IPS DF 19.7 (cell line): Measurements from ENCODE around the gene PRLH.

Experiments used
- DNase-seq: peaks from one replicate; pipeline ENCODE4 v3.0.0-alpha.2; 2013; ENCODE audit warnings: low read depth, low spot score

The PRLH gene

DNA sequence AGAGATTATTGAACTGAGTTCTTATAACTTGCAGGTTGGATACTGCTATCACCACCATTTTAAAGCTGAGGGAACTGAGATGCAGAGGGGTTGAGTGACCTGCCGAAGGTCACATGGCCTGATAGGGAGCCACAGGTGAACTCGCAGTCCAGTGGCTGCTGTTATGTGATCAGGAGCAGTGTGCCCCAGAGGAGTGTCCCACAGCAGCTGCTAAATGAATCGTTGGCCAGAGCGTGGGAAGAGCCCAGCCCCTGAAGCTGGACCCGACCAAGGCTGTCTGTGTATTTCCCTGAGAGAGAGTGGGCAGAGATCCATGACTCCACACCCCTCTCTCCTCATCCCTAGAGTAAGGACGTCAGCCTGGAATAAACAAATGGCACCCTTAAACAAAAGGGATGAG, 26.7 kb upstream of the PRLH start:
- no peak for DNase-seq

DNA sequence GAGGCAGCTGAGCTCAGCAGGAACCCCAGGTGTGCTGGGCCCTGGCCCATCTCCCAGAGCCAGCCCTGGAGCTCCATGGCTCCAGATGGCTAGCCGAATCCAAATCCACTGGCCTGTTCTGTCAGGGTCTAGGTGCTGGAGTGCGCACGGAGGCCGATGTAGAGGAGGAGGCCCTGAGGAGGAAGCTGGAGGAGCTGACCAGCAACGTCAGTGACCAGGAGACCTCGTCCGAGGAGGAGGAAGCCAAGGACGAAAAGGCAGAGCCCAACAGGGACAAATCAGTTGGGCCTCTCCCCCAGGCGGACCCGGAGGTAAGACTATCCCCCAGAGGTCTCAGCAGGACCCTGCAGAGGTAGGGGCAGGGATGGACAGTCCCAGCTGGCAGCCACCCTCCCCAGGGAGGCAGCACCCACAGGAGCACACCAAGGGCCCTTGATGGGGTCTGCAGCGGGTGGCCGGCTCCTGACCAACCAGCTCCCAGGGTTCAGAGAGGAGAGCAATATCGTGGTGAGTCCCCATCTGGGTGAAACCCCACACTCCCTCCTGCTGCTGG, 26.1 kb upstream of the PRLH start:
- no peak for DNase-seq

- no peak for DNase-seq
Measured at GRCh38 chr2:237540823-237541222, 25.6 kb upstream of the PRLH start.

- DNase-seq: no peak
Measured at GRCh38 chr2:237541243-237541642, 25.1 kb upstream of the PRLH start.

GRCh38 chr2:237542001-237542704, 24.2 kb upstream of the PRLH start:
- no peak for DNase-seq

DNA sequence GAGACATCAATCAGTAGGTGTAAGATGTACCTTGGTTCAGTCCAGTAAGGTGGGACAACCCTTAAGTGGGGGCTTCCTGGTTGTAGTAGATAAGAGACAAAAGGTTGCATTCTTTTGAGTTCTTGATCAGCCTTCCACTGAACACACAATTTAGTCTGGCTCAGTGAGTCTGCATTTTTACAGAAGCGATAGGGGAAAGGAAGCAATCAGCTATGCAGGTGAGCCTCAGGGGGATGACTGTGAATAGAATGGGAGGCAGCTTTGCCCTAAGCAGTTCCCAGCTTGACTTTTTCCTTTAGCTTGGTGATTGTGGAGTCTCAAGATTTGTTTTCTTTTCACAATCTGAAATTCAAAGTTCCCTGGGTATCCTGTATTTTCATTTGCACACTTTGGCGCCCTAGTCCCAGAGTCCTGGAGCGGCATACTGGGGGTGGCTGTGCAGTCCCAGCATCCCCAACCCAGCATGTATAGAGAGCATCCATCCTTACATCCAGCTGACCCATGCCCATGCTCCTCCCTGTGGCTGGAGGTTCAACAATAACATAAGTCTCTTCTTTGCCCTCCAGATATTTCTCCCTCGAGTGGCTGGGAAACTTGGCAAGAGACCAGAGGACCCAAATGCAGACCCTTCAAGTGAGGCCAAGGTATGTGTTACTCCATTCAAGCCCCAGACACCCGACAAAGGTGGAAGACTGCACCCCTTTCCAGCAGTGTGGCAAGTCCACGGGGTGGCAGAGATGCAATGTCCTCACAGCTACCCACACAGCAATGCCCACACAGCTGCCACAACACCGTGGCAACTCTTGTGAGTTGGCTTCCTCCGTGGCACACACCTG, 20.1 kb upstream of the PRLH start:
- DNase-seq: no peak

DNA sequence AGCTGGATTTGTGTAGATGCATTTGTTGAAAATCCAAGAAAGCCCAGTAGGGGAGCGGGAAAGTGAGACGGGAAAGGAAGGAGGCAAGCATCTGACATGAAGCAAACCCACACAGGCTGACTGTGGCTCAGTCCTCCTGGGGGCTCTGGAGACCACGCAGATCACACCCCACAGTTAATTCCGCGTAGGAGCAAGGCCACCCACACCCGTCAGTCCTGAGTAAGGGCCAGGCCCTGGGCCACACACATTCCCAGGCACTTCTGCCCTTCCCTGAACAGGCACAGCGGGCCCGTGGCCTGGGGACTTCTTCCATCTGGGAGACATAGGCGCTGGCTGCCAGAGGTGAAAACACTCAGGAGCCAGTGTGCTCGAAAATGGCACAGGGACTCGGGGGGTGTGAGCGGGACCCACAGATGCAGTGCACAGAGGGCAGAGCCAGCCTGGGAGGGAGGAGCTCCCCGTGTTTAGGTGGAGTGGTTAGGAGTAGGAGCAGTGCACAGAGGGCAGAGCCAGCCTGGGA, 19.4 kb upstream of the PRLH start:
- no peak for DNase-seq

DNA sequence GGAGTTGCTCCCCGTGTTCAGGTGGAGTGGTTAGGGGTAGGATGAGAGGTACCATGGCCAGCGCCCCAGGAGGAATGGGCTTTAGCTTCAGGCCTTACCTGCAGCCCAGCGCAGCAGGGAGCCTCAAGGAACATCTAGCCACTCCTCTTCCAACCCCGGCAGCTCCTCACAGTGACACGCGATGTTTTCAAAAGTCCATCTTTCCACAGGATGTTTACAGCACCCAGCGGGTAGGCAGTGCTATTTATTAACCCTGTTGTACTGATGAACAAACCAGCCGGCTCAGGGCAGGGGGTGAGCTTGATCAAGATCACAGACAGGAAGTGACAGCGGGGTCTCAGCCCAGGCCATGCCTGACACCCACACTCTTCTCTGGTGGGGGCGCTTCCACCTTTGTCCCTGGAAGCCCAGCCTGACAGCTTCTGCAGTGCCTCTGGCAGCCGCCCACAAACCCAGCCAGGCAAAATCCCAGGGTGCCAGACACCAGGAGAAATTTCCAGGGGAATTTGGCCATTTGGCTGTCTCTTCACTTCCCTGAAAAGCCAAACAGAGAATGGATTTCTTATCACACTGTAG, 18.4 kb upstream of the PRLH start:
- DNase-seq: no peak

GRCh38 chr2:237549216-237549615, 17.2 kb upstream of the PRLH start:
- DNase-seq: no peak

DNA sequence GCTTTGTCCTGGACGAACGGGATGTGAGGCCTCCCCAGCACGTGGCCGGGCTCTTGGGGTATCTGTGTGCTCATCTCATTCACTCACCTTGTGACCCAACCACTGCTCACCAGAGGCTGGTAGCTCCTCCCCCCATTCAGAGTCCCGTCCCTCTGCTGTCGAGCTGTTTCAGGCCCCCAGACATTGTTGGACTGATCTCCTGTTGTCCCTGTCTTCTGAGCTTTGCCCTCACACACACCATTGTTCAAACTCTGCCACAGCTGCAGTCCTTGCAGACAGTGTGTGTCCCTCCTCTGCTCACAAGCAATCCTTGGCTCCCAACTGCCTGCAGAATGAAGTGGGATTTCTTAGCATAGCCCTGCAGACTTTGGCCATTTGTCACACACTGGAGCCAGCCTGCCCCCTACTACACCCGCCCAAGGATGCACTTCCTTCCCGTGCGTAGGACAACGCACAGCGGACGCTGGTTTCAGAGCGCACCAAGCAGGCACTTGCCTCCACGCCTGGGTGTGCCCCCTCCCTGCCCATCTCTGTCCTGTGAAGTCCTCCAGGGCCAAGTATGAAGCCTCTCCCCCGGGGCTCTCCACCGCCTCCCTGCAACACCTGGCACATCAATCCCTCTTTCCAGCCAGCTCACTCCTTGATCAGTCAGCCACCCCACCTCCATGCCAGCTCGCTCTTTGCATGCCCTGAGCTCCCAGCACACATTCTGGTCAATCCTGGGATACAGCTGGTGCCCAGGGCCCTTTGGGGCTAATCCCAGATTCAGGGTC, 16.5 kb upstream of the PRLH start:
- DNase-seq: no peak

DNA sequence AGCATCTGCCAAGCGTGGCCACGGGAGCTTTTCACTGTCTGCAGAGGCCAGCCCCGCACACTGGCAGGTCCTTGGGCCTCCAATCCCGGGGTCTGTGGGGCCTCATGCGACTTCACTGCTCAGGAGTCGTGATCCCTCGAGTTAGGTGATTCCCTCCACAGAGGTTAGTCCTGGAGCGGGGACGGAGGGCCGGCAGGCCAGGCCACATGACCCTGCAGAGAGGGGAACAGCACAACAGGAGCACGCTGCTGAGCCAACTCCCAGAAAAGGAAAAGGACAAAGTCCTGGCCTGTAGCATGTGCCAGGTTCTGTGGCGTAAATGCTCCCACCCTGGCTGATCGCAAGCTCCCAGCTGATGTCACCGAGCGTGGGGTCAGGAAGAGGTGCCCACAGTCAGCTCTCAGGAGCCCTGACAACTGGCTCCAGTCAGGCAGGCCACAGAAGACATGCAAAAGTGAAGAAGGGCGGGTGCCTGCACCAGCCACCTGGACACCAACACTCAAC, 15.3 kb upstream of the PRLH start:
- DNase-seq: no peak

DNA sequence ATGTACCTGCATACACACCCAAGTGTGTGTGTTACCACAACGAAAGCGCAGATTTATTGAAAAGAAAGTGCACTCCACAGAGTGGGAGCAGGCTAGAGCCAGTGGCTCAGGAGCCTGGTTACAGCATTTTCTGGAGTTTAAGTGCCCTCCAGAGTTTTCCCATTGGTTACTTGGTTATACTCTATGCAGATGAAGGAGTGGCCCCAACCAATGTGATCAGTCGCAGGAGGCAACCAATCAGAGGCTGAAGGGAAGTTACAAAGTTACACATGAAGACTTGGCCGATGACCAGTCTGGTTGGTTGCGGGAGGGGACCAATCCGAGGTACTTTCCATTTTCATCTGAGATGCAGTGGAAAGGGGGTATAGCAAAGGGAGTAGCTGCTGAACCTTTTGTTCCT, 13.5 kb upstream of the PRLH start:
- DNase-seq: no peak

DNA sequence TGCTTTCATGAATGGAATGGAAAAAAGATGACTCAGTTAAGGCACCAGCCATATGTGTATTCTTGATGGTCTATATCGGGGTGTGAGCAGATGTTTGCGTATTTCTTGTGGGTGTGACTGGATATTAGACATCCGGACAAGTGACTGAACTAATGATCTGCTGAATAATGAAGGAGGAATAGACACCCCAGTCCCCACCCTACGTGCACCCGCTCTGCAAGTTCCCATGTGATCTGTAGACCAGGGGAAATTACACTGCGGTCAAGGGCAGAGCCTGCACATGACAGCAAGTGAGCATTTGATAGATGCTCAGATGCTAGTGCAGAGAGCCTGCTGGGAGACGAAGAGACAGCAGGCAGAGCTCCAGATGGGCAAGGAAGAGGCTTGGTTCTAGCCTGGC, 12.4 kb upstream of the PRLH start:
- no peak for DNase-seq

DNA sequence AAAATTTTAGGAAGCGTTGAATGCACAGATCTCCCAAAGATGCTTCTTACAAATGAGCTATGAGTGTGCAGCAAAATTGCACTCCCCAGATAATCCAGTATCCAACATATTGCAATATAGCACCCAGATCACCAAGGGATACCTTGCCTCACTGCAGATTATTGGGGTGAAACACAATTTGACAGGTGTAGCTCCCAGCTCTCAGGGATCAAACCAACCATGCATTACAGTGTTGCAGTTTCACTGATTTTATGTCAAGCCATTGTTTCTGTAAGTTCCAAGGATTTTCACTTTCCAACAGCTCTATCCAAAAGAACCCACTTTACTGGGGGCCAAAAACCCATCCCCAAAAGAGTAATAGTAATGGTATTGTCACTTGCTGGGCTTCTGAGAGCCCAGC, 10.8 kb upstream of the PRLH start:
- DNase-seq: no peak

DNA sequence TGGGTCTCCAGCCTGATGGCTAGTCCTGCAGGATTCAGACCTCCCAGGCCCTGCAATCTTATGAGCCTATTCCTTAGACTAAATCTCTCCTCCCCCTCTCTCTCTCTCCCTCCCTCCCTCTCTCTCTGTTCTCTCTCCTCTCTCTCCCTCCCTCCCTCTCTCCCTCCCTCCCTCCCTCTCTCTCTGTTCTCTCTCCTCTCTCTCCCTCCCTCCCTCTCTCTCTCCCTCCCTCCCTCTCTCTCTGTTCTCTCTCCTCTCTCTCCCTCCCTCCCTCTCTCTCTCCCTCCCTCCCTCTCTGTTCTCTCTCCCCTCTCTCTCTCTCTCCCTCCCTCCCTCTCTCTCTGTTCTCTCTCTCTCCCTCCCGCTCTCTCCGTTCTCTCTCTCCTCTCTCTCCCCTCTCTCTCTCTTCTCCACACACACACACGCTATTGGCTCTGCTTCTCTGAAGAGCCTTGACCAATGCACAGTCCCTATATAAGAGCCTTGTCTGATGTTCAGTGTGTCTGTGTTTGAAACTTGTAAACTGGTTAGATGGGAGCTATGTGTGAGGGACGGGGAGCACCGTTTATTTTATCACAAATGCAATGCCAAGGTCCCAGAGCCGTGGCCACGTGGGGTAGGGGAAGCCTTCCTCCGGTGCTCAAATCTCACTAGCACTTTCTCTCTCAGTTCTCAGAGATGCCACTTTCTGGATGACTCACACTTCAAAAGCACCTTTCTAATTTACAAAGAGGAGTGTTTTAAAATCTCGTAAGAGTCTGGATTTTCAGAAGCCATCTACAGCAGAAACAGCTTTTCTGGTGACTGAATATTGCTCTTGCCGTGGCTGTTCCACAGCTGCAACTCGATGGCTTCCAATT, 9.4 kb upstream of the PRLH start:
- no peak for DNase-seq

DNA sequence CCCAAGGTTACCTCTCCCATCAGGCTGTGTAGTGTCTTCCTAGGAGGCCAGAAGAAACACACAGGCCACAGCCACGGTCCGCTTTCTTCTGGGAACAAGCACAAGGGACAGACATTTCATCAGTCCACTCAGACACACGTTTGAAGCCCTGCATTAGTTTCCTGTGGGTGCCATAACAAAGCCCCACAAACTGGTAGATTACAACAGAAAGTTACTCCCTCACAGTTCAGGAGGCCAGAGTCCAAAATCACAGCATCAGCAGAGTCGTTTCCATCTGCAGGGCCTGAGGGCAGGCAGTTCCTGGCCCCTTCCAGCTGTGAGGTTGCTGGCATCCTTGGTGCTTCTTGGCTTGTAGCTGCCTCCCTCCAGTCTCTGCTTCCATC, 8.8 kb upstream of the PRLH start:
- DNase-seq: no peak

DNA sequence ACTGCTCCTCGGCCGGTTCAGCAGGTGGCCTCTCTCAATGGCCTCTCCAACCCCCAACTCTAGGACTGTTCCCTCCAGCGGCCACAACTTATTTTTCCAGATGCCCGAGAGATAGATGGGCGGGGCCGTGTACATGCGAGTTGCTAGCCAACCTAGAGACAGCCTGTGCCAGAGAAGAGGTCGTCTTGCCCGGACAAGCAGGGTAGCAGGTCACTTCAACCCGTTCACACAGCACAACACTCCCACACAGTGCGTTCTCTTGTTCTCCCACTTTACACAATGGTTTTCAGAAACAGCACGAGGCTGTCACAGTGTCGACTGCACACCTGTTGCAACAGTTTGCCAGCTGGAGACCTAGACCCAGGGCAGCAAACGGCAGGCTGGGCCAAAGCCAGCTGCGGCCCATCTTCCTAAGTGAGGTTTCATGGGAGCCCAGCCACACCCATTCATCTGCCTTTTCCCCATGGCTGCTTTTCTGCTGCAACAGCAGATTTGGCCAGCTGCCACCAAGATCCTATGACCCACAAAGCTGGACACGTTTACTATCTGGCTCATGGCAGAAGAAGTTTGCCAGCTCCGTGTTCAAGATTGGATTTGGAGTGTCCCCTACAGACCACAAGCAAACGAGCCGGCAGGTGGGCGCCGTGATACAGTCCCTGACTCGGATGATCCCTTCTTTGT, 7.3 kb upstream of the PRLH start:
- DNase-seq: no peak

DNA sequence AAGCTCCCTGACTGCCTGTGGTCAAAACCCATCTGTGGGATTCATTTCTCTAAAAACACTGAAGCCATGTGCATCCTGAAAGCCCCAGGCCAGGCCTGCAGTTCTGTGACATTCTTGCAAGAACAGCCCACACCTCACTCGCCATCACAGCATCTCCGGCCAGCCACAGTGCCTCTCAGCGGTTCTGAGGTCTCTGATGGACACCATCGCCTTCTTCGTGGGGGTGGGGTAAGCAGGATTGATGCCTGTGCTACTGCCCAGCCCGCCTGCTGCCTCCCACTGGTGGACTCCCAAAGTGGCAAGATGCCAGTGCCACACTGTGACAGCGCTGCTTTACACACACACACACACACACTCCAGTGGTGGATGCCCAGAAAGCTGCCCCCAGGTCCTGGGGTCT, 5.2 kb upstream of the PRLH start:
- no peak for DNase-seq

GRCh38 chr2:237563816-237564215, 2.6 kb upstream of the PRLH start:
- peak; percentile 35 for DNase-seq
